Measurements from ENCODE around the gene CBLB.

DNA sequence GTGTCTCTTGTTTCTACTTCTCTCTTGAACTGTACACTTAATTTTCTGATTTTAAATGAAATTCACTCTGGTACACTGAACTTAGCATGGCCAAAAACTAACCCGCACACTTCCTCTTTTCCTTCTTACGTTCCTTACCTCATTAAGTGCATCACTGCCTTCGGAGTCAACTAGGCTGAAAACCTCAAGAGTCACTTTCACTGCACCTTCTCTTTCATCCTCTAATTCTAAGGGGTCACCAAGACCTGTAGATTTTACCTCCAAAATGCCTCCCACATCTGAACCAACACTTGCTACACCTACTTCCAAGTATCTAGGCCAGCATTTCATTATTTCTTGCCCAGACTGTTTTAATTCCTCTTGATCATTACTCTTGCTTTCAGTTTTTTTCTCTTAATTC is 6.6 kb downstream of the CBLB start:
- TF ChIP-seq, protein P1, sequence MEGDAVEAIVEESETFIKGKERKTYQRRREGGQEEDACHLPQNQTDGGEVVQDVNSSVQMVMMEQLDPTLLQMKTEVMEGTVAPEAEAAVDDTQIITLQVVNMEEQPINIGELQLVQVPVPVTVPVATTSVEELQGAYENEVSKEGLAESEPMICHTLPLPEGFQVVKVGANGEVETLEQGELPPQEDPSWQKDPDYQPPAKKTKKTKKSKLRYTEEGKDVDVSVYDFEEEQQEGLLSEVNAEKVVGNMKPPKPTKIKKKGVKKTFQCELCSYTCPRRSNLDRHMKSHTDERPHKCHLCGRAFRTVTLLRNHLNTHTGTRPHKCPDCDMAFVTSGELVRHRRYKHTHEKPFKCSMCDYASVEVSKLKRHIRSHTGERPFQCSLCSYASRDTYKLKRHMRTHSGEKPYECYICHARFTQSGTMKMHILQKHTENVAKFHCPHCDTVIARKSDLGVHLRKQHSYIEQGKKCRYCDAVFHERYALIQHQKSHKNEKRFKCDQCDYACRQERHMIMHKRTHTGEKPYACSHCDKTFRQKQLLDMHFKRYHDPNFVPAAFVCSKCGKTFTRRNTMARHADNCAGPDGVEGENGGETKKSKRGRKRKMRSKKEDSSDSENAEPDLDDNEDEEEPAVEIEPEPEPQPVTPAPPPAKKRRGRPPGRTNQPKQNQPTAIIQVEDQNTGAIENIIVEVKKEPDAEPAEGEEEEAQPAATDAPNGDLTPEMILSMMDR (conservative IDR thresholded peaks at IDR 0.05; ENCODE audit: low read depth in 2 of 2) = no peak
- TF ChIP-seq CREB1 (CRISPR knock-in tag; IDR thresholded peaks at IDR 0.05; ENCODE audit: low read depth) = no peak
- no peak for TF ChIP-seq EZH2 (IDR thresholded peaks at IDR 0.05; ENCODE audit: low read depth, unreplicated experiment)

Data from GM23338 (cell line).